ENCODE measurements around the gene GTF2F2. TPM values are rescaled to one million over a fixed set of nuclear protein-coding genes. Genes with fewer than 3 reads are reported as not detected.

The GTF2F2 gene
- total RNA-seq, 1 experiment from 2014 or later, result 37.8 TPM

GRCh38 chr13:45331123-45331619 lies 210.9 kb downstream of the GTF2F2 start:
- H3K9me3 ChIP-seq (ENCODE audit: low read depth, low read length, poor library complexity, severe bottlenecking), result no peaks in the 10 kb centered on the region
- H3K4me3 ChIP-seq (ENCODE audit: low read depth, low read length, poor library complexity, severe bottlenecking), result no peak overlapping the region
- BruUV-seq (replicated peaks), result no TSS peak
- ChIA-PET POLR2A (ENCODE audit: low non-redundant PET) (interaction anchor here (0.6 kb wide), 1 partner anchor 1183 kb away, joined by 4 read pairs; no protein-coding TSS in a partner anchor), CTCF (no interaction called here)
- no peaks in the 10 kb centered on the region for H3K27me3 ChIP-seq (replicated peaks; ENCODE audit: insufficient read depth, low read depth, low read length, poor library complexity)
- H3K4me1 ChIP-seq (ENCODE audit: insufficient read depth, low read length, poor library complexity, severe bottlenecking), result peaks cover 81% of the 10 kb centered on the region
- peaks cover 23% of the 10 kb centered on the region for H3K36me3 ChIP-seq (ENCODE audit: insufficient read depth, low read length, poor library complexity, severe bottlenecking)
- no peak for DNase-seq (ENCODE audit: low spot score)
- H3K27ac ChIP-seq (ENCODE audit: low read depth, low read length, poor library complexity, severe bottlenecking), result peak overlapping the region; percentile 72
- TF ChIP-seq EZH2 (IDR thresholded peaks at IDR 0.05; ENCODE audit: borderline replicate concordance, low read depth, low read length, poor library complexity, severe bottlenecking), result no peak
- no peak for TF ChIP-seq CTCF (conservative IDR thresholded peaks at IDR 0.05; ENCODE audit: low read depth, low read length)
- intact Hi-C loops (cut with micrococcal nuclease; ENCODE audit: unreplicated experiment), result no loop called here

- POLR2A ChIA-PET (ENCODE audit: low non-redundant PET), result no interaction called here
- no peak overlapping the region for H3K4me3 ChIP-seq (ENCODE audit: low read depth, low read length, poor library complexity, severe bottlenecking)
- peaks cover 86% of the 10 kb centered on the region for H3K4me1 ChIP-seq (ENCODE audit: insufficient read depth, low read length, poor library complexity, severe bottlenecking)
- no TSS peak for BruUV-seq (replicated peaks)
- CTCF ChIA-PET, result interaction anchor here (0.7 kb wide), 1 partner anchor 1435 kb away, joined by 3 read pairs; no protein-coding TSS in a partner anchor
- H3K36me3 ChIP-seq (ENCODE audit: insufficient read depth, low read length, poor library complexity, severe bottlenecking), result peaks cover 28% of the 10 kb centered on the region
- H3K27ac ChIP-seq (ENCODE audit: low read depth, low read length, poor library complexity, severe bottlenecking), result peak overlapping the region; percentile 72
- no peaks in the 10 kb centered on the region for H3K9me3 ChIP-seq (ENCODE audit: low read depth, low read length, poor library complexity, severe bottlenecking)
- DNase-seq (ENCODE audit: low spot score), result no peak
- intact Hi-C loops (cut with micrococcal nuclease; ENCODE audit: unreplicated experiment), result no loop called here
- TF ChIP-seq CTCF (conservative IDR thresholded peaks at IDR 0.05; ENCODE audit: low read depth, low read length), result no peak
- no peaks in the 10 kb centered on the region for H3K27me3 ChIP-seq (replicated peaks; ENCODE audit: insufficient read depth, low read depth, low read length, poor library complexity)
Observed at GRCh38 chr13:45331692-45332035, 211.4 kb downstream of the GTF2F2 start.

GRCh38 chr13:45332036-45332830 lies 211.9 kb downstream of the GTF2F2 start:
- ChIA-PET CTCF (interaction anchor here (0.6 to 0.7 kb wide), 3 partner anchors 8 to 1436 kb away, joined by 3 read pairs; no protein-coding TSS in a partner anchor), POLR2A (ENCODE audit: low non-redundant PET) (interaction anchor here (0.6 to 1.5 kb wide), 2 partner anchors 9 to 22 kb away, joined by 4 to 6 read pairs; partner anchors contain the start of gene TPT1)
- no TSS peak for BruUV-seq (replicated peaks)
- no peak for TF ChIP-seq EZH2 (IDR thresholded peaks at IDR 0.05; ENCODE audit: borderline replicate concordance, low read depth, low read length, poor library complexity, severe bottlenecking)
- no peak for TF ChIP-seq CTCF (conservative IDR thresholded peaks at IDR 0.05; ENCODE audit: low read depth, low read length)
- H3K4me1 ChIP-seq (ENCODE audit: insufficient read depth, low read length, poor library complexity, severe bottlenecking), result peaks cover 92% of the 10 kb centered on the region
- DNase-seq (ENCODE audit: low spot score), result peak; percentile 85
- H3K9me3 ChIP-seq (ENCODE audit: low read depth, low read length, poor library complexity, severe bottlenecking), result no peaks in the 10 kb centered on the region
- peak overlapping the region; percentile 72 for H3K27ac ChIP-seq (ENCODE audit: low read depth, low read length, poor library complexity, severe bottlenecking)
- H3K36me3 ChIP-seq (ENCODE audit: insufficient read depth, low read length, poor library complexity, severe bottlenecking), result peaks cover 34% of the 10 kb centered on the region
- no peak overlapping the region for H3K4me3 ChIP-seq (ENCODE audit: low read depth, low read length, poor library complexity, severe bottlenecking)
- no peaks in the 10 kb centered on the region for H3K27me3 ChIP-seq (replicated peaks; ENCODE audit: insufficient read depth, low read depth, low read length, poor library complexity)
- intact Hi-C loops (cut with micrococcal nuclease; ENCODE audit: unreplicated experiment), result no loop called here
